NCI-H748 (cell line): Measurements from ENCODE around the gene ADCY2.

Experiments
- DNase-seq: peaks from one replicate; lab custom pipeline; 2025; ENCODE audit not compliant: unreplicated experiment; lab: John Stamatoyannopoulos, UW

The ADCY2 gene

GRCh38 chr5:7395947-7396712 is at the start of gene ADCY2:
Gene ADCY2, plus strand, starts transcription at chr5:7396138. Its CDS starts 159 bp downstream, at chr5:7396297.
- DNase-seq: peak; percentile 80

- DNase-seq: no peak
Measured at GRCh38 chr5:7347377-7347776, 48.6 kb upstream of the ADCY2 start.

- no peak for DNase-seq
Measured at GRCh38 chr5:7348168-7348854, 47.6 kb upstream of the ADCY2 start.

GRCh38 chr5:7361593-7361992 is 34.3 kb upstream of the ADCY2 start:
- DNase-seq: no peak

- DNase-seq: no peak
Measured at GRCh38 chr5:7363067-7363677, 32.8 kb upstream of the ADCY2 start.

GRCh38 chr5:7364226-7364875 is 31.6 kb upstream of the ADCY2 start:
- no peak for DNase-seq

- no peak for DNase-seq
Measured at GRCh38 chr5:7367780-7368179, 28.2 kb upstream of the ADCY2 start.

GRCh38 chr5:7372399-7372798 is 23.5 kb upstream of the ADCY2 start:
- no peak for DNase-seq

- no peak for DNase-seq
Measured at GRCh38 chr5:7374186-7374585, 21.8 kb upstream of the ADCY2 start.

- DNase-seq: no peak
Measured at GRCh38 chr5:7375457-7375856, 20.5 kb upstream of the ADCY2 start.

- no peak for DNase-seq
Measured at GRCh38 chr5:7376871-7377270, 19.1 kb upstream of the ADCY2 start.

GRCh38 chr5:7377761-7378160 is 18.2 kb upstream of the ADCY2 start:
- no peak for DNase-seq

- DNase-seq: no peak
Measured at GRCh38 chr5:7382588-7382987, 13.3 kb upstream of the ADCY2 start.

GRCh38 chr5:7385681-7386080 is 10.3 kb upstream of the ADCY2 start:
- no peak for DNase-seq

GRCh38 chr5:7388553-7388952 is 7.4 kb upstream of the ADCY2 start:
- DNase-seq: no peak

- no peak for DNase-seq
Measured at GRCh38 chr5:7391215-7391614, 4.7 kb upstream of the ADCY2 start.

GRCh38 chr5:7391814-7392692 is 3.9 kb upstream of the ADCY2 start:
- DNase-seq: peak; percentile 89

GRCh38 chr5:7392693-7393024 is 3.3 kb upstream of the ADCY2 start:
- DNase-seq: no peak

- no peak for DNase-seq
Measured at GRCh38 chr5:7393921-7394799, 1.8 kb upstream of the ADCY2 start.

- no peak for DNase-seq
Measured at GRCh38 chr5:7394889-7395431, 978 bp upstream of the ADCY2 start.
